ENCODE measurements around the gene TMC8.

The TMC8 gene

DNA sequence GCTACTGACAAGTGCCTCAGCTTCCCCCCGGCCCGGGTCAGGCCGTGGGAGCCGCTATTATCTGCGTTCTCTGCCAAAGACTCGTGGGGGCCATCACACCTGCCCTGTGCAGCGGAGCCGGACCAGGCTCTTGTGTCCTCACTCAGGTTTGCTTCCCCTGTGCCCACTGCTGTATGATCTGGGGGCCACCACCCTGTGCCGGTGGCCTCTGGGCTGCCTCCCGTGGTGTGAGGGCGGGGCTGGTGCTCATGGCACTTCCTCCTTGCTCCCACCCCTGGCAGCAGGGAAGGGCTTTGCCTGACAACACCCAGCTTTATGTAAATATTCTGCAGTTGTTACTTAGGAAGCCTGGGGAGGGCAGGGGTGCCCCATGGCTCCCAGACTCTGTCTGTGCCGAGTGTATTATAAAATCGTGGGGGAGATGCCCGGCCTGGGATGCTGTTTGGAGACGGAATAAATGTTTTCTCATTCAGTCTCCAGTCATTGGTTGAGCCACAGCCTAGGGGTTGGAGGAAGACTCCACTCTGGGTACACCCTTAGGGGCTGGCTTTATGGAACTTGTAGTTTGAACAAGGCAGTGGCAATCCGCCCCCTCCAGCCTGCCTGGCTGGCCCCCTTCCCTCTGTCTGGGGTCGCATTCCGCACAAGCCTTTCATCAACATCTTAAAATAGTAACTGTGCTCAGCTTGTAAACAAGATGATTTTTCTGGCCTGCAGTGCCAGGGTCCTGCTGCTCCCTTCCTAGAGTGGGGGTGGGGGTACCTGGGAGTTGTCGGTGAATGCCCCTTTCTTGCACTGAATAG, 41.9 kb downstream of the TMC8 start:
- H3K36me3 ChIP-seq (ENCODE audit: control insufficient read depth in 2 of 2, insufficient read depth in 1 of 2, low read length in 2 of 2): peaks cover 6 to 63% of the 10 kb centered on the region in 2 experiments; a peak in 2 of 3 replicates
- ChIA-PET POLR2A (interaction anchor here (1.1 to 4.6 kb wide), 7 partner anchors 10 to 32 kb away, joined by 3 to 47 read pairs (median 8); partner anchors contain the start of genes AFMID and TK1), CTCF (interaction anchor here (0.6 to 8.1 kb wide), 6 partner anchors 14 to 493 kb away, joined by 3 to 94 read pairs (median 5); partner anchors contain the start of genes AFMID and TK1)
- peak; percentile 52 for TF ChIP-seq SP2 (tag by site-specific recombination; IDR thresholded peaks at IDR 0.05)
- TF ChIP-seq, protein P1, sequence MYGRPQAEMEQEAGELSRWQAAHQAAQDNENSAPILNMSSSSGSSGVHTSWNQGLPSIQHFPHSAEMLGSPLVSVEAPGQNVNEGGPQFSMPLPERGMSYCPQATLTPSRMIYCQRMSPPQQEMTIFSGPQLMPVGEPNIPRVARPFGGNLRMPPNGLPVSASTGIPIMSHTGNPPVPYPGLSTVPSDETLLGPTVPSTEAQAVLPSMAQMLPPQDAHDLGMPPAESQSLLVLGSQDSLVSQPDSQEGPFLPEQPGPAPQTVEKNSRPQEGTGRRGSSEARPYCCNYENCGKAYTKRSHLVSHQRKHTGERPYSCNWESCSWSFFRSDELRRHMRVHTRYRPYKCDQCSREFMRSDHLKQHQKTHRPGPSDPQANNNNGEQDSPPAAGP (tag by site-specific recombination; IDR thresholded peaks at IDR 0.05): peak; percentile 54; the same call in 1 of the 2 replicates
- peak; percentile 47; the same call in 1 of the 2 replicates for TF ChIP-seq SP3 (tag by site-specific recombination; IDR thresholded peaks at IDR 0.05)
- TF ChIP-seq ZIC2 (tag by site-specific recombination; IDR thresholded peaks at IDR 0.05): peak; percentile 72
- TF ChIP-seq ZBTB48 (tag by site-specific recombination; IDR thresholded peaks at IDR 0.05): peak; percentile 92
- TF ChIP-seq, protein P2, sequence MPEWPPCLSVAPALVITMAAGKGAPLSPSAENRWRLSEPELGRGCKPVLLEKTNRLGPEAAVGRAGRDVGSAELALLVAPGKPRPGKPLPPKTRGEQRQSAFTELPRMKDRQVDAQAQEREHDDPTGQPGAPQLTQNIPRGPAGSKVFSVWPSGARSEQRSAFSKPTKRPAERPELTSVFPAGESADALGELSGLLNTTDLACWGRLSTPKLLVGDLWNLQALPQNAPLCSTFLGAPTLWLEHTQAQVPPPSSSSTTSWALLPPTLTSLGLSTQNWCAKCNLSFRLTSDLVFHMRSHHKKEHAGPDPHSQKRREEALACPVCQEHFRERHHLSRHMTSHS (tag by site-specific recombination; IDR thresholded peaks at IDR 0.05): no peak
- no peak for TF ChIP-seq ZNF311 (tag by site-specific recombination; IDR thresholded peaks at IDR 0.05; ENCODE audit: borderline replicate concordance)
- TF ChIP-seq ZNF747 (tag by site-specific recombination; IDR thresholded peaks at IDR 0.05): no peak
- no peak for TF ChIP-seq ZNF768 (tag by site-specific recombination; IDR thresholded peaks at IDR 0.05)
- TF ChIP-seq ZBTB8A (tag by site-specific recombination; IDR thresholded peaks at IDR 0.05): no peak
- TF ChIP-seq ZNF600 (tag by site-specific recombination; IDR thresholded peaks at IDR 0.05): peak; percentile 53; the same call in 1 of the 2 replicates
- TF ChIP-seq ZNF837 (tag by site-specific recombination; IDR thresholded peaks at IDR 0.05): no peak
- TF ChIP-seq, protein P3, sequence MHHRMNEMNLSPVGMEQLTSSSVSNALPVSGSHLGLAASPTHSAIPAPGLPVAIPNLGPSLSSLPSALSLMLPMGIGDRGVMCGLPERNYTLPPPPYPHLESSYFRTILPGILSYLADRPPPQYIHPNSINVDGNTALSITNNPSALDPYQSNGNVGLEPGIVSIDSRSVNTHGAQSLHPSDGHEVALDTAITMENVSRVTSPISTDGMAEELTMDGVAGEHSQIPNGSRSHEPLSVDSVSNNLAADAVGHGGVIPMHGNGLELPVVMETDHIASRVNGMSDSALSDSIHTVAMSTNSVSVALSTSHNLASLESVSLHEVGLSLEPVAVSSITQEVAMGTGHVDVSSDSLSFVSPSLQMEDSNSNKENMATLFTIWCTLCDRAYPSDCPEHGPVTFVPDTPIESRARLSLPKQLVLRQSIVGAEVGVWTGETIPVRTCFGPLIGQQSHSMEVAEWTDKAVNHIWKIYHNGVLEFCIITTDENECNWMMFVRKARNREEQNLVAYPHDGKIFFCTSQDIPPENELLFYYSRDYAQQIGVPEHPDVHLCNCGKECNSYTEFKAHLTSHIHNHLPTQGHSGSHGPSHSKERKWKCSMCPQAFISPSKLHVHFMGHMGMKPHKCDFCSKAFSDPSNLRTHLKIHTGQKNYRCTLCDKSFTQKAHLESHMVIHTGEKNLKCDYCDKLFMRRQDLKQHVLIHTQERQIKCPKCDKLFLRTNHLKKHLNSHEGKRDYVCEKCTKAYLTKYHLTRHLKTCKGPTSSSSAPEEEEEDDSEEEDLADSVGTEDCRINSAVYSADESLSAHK (tag by site-specific recombination; IDR thresholded peaks at IDR 0.05): no peak
- no peak for TF ChIP-seq ZFP41 (tag by site-specific recombination; IDR thresholded peaks at IDR 0.05; ENCODE audit: borderline replicate concordance)
- TF ChIP-seq ZBTB20 (tag by site-specific recombination; IDR thresholded peaks at IDR 0.05): peak; percentile 52
- TF ChIP-seq ZBTB17 (tag by site-specific recombination; IDR thresholded peaks at IDR 0.05): peak; percentile 69
- TF ChIP-seq IKZF3 (tag by site-specific recombination; IDR thresholded peaks at IDR 0.05): peak; percentile 61; the same call in 1 of the 2 replicates
- TF ChIP-seq, protein P4, sequence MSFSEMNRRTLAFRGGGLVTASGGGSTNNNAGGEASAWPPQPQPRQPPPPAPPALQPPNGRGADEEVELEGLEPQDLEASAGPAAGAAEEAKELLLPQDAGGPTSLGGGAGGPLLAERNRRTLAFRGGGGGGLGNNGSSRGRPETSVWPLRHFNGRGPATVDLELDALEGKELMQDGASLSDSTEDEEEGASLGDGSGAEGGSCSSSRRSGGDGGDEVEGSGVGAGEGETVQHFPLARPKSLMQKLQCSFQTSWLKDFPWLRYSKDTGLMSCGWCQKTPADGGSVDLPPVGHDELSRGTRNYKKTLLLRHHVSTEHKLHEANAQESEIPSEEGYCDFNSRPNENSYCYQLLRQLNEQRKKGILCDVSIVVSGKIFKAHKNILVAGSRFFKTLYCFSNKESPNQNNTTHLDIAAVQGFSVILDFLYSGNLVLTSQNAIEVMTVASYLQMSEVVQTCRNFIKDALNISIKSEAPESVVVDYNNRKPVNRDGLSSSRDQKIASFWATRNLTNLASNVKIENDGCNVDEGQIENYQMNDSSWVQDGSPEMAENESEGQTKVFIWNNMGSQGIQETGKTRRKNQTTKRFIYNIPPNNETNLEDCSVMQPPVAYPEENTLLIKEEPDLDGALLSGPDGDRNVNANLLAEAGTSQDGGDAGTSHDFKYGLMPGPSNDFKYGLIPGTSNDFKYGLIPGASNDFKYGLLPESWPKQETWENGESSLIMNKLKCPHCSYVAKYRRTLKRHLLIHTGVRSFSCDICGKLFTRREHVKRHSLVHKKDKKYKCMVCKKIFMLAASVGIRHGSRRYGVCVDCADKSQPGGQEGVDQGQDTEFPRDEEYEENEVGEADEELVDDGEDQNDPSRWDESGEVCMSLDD (tag by site-specific recombination; IDR thresholded peaks at IDR 0.05): no peak
- no peak for TF ChIP-seq MYNN (tag by site-specific recombination; IDR thresholded peaks at IDR 0.05; ENCODE audit: borderline replicate concordance)
- no peak for TF ChIP-seq ZBTB1 (tag by site-specific recombination; IDR thresholded peaks at IDR 0.05)
- TF ChIP-seq ZNF549 (tag by site-specific recombination; IDR thresholded peaks at IDR 0.05): no peak
- no peak for TF ChIP-seq ZNF302 (tag by site-specific recombination; IDR thresholded peaks at IDR 0.05; ENCODE audit: low read depth)
- no peak for TF ChIP-seq ZNF155 (tag by site-specific recombination; IDR thresholded peaks at IDR 0.05)
- TF ChIP-seq KLF1 (tag by site-specific recombination; IDR thresholded peaks at IDR 0.05): peak; percentile 83
- TF ChIP-seq, protein P5, sequence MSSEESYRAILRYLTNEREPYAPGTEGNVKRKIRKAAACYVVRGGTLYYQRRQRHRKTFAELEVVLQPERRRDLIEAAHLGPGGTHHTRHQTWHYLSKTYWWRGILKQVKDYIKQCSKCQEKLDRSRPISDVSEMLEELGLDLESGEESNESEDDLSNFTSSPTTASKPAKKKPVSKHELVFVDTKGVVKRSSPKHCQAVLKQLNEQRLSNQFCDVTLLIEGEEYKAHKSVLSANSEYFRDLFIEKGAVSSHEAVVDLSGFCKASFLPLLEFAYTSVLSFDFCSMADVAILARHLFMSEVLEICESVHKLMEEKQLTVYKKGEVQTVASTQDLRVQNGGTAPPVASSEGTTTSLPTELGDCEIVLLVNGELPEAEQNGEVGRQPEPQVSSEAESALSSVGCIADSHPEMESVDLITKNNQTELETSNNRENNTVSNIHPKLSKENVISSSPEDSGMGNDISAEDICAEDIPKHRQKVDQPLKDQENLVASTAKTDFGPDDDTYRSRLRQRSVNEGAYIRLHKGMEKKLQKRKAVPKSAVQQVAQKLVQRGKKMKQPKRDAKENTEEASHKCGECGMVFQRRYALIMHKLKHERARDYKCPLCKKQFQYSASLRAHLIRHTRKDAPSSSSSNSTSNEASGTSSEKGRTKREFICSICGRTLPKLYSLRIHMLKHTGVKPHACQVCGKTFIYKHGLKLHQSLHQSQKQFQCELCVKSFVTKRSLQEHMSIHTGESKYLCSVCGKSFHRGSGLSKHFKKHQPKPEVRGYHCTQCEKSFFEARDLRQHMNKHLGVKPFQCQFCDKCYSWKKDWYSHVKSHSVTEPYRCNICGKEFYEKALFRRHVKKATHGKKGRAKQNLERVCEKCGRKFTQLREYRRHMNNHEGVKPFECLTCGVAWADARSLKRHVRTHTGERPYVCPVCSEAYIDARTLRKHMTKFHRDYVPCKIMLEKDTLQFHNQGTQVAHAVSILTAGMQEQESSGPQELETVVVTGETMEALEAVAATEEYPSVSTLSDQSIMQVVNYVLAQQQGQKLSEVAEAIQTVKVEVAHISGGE (tag by site-specific recombination; conservative IDR thresholded peaks at IDR 0.05; ENCODE audit: low read depth): no peak
- no peak for TF ChIP-seq KLF7 (tag by site-specific recombination; IDR thresholded peaks at IDR 0.05; ENCODE audit: borderline replicate concordance)
- peak; percentile 18; the same call in 1 of the 2 replicates for TF ChIP-seq ZNF561 (tag by site-specific recombination; IDR thresholded peaks at IDR 0.05; ENCODE audit: borderline replicate concordance)

More for the DNA sequence above, 41.9 kb downstream of the TMC8 start:
- Histone ChIP-seq H3K4me3 (ENCODE audit: low read depth, low read length) (no peak overlapping the region), H3K9me3 (ENCODE audit: control insufficient read depth, insufficient read depth, low read depth, low read length) (no peaks in the 10 kb centered on the region), H3K27ac (ENCODE audit: extremely low read depth, low read depth, low read length) (0 out of 2 replicates have a peak overlapping the region, but pooled peaks have one; percentile 41), H3K4me1 (ENCODE audit: control insufficient read depth, insufficient read depth, low read length) (no peaks in the 10 kb centered on the region; the same call in 1 of the 2 replicates)
